Renal cortex interstitium (tissue), 11 donors: ENCODE results near the gene CDH2. TPM values are rescaled to one million over a fixed set of nuclear protein-coding genes. Genes with fewer than 3 reads are reported as not detected.

Experiments
- DNase-seq, 11 donors: peaks; one replicate each; pipeline ENCODE4 v3.0.0-alpha.2; 2013; ENCODE audit warnings: low read depth in 9 of 11, low spot score in 4 of 11; ENCODE audit errors: extremely low read depth in 1 of 11
- polyA plus RNA-seq, 3 donors: library from polyadenylated mRNA; unstranded; fragments of 120-200 nt; gene quantifications; one replicate each; pipeline ENCODE4 v1.2.1, GENCODE V29; 2013; ENCODE audit not compliant: insufficient read length in 3 of 3

CDH2 gene
- polyA plus RNA-seq, 3 donors, result 80.9 to 102 (median 85.2) TPM

DNA sequence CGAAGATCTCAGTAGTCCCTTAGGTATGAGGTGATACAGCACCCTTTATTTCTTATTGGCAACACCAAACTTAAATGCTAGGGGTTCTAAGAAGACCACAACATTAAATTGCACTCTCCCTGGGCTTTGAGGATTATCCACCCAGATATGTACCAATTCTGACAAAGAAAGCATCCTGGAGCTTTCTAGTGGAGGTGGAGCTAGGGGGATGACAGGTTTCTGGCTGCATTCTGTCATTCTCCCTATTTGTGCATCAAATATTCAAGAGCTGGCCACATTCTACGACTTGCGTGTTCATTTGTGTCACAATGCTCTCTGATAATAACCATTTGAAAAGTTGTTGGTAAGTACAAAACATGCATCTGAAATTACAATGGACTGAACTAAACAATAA, 111.1 kb downstream of the CDH2 start:
- DNase-seq, result no peak

DNA sequence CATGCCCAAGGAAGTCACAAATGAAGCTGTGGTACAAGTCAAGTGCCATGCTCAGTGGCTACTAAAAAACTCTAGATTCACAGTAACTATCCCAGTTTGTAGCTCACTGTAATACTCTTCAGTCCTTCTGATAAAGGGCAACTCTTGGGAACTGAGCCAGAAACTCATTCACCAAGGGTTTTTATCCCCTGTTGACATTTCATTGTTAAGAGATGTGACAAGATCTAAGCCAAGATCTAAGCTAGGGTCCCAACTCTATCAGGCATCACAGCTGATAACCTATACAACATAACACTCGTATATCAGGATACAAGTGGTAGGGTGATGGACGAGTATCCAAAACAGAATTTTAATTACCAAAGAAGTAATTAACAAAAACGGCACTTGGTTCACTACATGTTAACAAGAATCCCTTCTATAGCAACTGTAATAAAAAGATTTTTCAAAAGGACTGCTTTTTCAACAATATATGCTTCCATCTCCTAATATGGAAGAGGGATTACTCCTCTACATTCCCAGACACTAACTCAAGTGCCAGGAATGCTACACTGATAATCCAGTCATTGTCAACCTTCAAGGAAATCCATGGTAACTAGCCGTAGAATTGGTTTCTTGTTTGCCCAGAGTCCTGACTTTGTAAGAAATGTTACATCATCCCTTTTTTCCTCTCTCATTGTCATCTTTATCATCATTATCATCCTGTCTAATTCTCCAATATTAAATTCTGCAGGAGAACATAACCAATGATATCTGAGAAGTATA, 111.7 kb downstream of the CDH2 start:
- DNase-seq, result no peak

GRCh38 chr18:28063926-28064325, 113.0 kb downstream of the CDH2 start:
- no peak for DNase-seq

- DNase-seq, result no peak
Observed at GRCh38 chr18:28063271-28063761, 113.6 kb downstream of the CDH2 start.

- no peak for DNase-seq
Observed at GRCh38 chr18:28062443-28062842, 114.5 kb downstream of the CDH2 start.

DNA sequence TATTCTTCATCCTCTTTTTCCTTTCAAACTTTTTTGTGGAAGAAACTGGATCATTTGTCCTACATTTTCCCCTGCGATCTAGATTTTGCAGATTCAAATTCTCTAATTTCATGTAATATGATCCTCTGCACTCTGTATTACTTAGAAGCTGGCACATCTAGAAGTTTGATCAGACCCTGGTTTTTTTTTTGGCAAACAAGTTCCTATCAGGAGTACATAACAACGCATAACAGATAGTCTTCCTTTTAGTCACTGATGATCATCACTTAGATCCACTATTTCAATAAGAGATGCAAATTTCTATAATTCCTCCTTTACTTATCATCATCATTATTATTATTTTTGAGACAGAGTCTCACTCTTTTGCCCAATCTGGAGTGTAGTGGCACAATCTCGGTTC, 117.1 kb downstream of the CDH2 start:
- no peak for DNase-seq

GRCh38 chr18:28050545-28050944, 126.4 kb downstream of the CDH2 start:
- DNase-seq, result no peak

DNA sequence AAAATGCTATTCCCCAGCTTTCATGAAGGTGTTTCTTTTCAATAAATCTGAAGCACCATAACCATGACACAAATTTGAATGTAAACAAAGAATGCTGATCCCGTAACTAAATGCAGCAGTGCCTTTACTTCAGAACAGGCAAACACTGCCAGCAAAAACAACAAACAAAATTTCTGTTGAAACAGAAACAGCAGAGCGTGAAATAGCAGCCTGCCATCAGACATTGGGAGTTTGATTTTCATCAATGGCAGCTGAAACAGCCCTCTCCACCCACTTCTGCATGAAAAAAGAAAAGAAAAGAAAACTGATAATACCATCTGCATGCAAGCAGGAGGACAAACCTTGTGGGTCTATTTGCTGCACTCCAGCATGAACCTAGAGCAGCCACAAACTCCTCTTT, 128.3 kb downstream of the CDH2 start:
- DNase-seq, result no peak

- DNase-seq, result no peak
Observed at GRCh38 chr18:28045880-28046279, 131.1 kb downstream of the CDH2 start.

DNA sequence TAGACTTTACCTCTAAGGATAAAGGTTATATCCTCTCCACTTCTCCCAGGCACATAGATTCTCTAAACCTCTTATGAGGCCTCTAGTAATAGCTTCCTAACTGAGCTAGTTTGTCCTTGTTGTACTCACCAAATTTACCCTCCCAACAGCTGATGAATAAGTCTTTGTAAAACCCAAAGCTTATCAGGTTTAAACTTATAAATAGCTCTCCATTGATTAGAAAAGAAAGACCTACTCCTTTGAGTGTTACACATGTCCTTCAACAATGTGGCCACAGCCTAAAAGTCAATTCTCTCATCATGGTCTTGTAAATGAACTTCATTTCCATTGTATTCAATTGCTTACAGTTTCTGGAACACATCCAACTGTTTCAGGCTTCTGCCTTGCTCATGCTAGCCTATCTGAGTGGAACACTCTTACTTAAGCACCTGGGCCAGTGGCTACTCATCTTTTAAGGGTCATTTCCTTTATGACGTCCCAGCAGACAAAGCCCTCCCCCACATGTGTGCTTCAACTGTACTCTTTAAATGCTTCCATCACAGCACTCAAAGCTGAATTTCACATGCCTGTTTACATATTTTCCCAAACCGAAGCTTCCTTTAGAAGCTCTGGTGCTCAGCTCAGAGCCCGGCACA, 131.6 kb downstream of the CDH2 start:
- peak in 6 of 11 donors; percentile 20 to 47 (median 26) for DNase-seq

DNA sequence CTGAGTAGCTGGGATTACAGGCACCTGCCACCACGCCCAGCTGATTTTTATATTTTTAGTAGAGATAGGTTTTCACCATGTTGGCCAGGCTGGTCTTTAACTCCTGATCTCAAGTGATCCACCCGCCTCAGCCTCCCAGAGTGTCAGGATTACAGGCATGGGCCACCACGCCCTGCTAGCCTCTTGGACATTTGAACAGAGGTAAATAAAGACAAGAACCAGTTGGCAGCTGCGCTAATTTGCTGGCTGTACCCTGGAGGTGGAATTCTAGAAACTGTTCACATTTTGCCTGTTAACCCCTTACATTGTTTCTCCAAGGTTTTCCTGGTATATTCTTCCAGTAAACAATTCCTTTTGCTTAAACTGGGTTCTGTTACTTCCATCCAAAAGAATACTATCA, 132.9 kb downstream of the CDH2 start:
- no peak for DNase-seq

GRCh38 chr18:28043631-28044030, 133.3 kb downstream of the CDH2 start:
- DNase-seq, result peak in 1 of 11 donors; percentile 17

DNA sequence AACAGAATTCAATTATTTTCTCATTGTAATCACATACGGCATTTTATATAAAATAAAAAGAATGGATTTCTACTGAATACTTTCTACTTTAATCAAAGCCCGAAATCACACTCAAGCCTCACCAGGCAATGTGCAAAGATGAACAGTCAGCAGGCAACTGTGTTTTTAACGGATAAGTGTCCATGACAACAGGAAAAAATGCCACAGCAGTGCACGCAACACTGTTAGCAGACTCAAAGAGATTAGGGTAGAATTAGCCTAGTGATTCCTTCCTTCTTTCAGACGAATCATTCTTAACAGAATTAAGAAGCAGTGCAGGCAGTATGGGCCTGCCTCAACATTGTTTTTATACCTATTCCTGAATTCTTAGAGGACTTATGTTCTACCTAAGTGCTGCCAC, 135.6 kb downstream of the CDH2 start:
- peak in 1 of 11 donors; percentile 29 for DNase-seq

GRCh38 chr18:28040716-28041115, 136.2 kb downstream of the CDH2 start:
- DNase-seq, result no peak

DNA sequence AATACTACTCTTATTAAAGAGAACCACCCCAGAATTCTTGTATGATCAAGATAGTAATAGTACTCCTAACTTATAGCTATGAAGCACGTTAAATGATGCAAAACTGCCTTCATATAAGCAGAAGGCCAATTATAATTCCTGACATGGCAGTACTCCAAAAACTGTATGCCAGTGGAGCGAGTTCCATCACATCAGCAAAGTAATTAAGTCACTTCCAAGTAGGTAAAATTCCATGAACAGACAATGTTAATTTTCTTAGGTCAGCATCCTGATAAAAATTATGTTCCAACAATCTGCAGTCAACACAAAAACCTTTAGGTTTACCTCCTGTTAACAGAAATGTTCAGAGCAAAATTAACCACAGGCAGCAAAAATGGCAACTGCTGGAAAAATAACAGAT, 136.7 kb downstream of the CDH2 start:
- DNase-seq, result no peak

DNA sequence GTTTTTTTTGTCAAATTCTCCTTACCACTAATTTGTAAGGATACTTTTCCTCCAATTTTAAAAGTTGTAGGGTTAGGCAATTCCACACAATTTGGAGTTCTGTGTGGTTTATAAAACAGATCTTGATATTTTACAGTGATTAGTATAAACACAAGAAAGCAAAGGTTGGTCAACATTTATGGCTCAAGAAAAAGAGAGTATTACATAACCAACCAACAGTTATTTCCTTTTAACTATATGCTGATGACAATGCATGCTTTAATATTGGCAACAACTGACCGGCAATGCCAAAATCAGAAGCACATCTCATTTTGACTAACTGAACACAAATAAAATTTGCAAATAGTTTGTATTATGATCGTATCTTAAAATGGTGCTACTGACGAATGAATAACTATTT, 137.2 kb downstream of the CDH2 start:
- no peak for DNase-seq

DNA sequence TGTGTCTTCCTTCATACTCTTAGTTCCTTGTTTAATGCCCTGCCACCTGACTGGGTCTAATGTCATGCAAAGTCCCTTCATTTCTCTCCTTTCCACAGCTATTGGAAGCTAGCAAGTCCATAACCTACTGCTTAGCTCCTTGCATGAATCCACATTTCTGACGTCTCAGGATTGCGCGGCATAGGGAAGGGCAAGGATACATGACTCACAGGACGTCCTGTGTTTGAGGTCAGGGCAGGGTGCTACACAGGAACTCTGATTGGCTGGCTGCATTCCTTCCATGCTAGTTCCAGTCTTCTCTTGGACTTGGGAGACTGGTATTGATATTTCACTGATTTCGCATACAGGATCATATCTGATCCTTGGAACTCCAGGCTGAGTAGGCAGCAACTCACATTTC, 137.9 kb downstream of the CDH2 start:
- no peak for DNase-seq

- DNase-seq, result peak in 1 of 11 donors; percentile 15
Observed at GRCh38 chr18:28036488-28036887, 140.4 kb downstream of the CDH2 start.

GRCh38 chr18:28034567-28034966, 142.4 kb downstream of the CDH2 start:
- no peak for DNase-seq

- DNase-seq, result no peak
Observed at GRCh38 chr18:28032177-28032576, 144.8 kb downstream of the CDH2 start.

- DNase-seq, result no peak
Observed at GRCh38 chr18:28030458-28030857, 146.5 kb downstream of the CDH2 start.
